Measurements from ENCODE around the gene BCORL1.

Gene BCORL1

DNA sequence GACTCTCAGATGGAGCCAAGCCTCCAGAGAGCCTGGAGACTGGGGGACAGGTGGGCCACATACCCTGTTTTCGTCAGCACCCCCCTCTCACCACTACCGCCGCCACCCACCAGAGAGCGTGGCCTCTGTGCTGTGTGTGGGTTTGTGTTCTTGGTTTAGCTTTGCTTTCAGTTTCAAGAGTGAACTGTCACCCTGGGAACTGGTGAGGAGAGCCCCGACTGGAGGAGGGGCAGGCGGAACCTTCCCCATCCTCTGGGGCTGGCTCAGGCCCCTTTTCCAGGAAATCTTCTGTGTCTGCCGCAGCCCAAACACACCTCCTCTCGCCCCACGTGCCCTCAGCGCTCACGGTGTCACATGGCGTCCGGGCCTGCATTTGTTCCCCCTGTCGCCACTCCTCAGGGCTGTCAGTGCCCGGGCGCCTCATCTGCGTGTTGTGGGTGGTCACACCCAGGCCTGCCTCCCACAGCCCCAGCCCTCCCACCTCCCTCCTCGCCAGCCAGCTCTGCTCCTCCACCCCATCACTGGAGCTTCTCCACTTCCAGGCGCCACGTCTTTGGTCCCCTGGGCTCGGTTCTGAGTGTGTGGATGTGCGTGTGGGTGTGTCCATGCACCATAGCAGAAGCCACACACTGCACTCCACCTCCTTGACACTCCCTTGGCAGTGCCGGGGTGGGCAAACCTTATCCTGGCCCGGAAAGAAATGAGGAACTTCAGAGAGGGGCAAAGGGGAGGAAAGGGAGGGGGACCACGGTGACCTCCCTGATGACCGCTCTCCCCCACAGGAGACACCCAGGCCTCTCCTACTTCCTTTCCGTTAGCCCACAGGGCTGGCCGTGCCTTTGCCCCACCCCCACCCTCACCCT lies 100.0 kb downstream of the BCORL1 start:
- no peak overlapping the region for H3K27ac ChIP-seq (ENCODE audit: low read length)
- H2AFZ ChIP-seq (ENCODE audit: low read length): peak overlapping the region; percentile 83
- peak overlapping the region; percentile 37; the same call in 1 of the 2 replicates for H3K9ac ChIP-seq (ENCODE audit: low read length)
- peak overlapping the region; percentile 95 for H3K4me2 ChIP-seq (ENCODE audit: low read depth, low read length)
- H3K4me1 ChIP-seq (ENCODE audit: low read length): peaks cover 42% of the 10 kb centered on the region
- no peaks in the 10 kb centered on the region for H3K27me3 ChIP-seq (replicated peaks; ENCODE audit: insufficient read depth, low read length)
- H3K9me3 ChIP-seq (replicated peaks; ENCODE audit: insufficient read depth, low read length): no peaks in the 10 kb centered on the region
- H4K20me1 ChIP-seq (ENCODE audit: insufficient read depth, low read length): no peaks in the 10 kb centered on the region
- peaks cover 4% of the 10 kb centered on the region; the same call in 1 of the 2 replicates for H3K79me2 ChIP-seq (ENCODE audit: low read length)
- TF ChIP-seq, protein P1, sequence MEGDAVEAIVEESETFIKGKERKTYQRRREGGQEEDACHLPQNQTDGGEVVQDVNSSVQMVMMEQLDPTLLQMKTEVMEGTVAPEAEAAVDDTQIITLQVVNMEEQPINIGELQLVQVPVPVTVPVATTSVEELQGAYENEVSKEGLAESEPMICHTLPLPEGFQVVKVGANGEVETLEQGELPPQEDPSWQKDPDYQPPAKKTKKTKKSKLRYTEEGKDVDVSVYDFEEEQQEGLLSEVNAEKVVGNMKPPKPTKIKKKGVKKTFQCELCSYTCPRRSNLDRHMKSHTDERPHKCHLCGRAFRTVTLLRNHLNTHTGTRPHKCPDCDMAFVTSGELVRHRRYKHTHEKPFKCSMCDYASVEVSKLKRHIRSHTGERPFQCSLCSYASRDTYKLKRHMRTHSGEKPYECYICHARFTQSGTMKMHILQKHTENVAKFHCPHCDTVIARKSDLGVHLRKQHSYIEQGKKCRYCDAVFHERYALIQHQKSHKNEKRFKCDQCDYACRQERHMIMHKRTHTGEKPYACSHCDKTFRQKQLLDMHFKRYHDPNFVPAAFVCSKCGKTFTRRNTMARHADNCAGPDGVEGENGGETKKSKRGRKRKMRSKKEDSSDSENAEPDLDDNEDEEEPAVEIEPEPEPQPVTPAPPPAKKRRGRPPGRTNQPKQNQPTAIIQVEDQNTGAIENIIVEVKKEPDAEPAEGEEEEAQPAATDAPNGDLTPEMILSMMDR (IDR thresholded peaks at IDR 0.05; ENCODE audit: low read length): peak; percentile 57
- no peak for TF ChIP-seq EZH2phosphoT487 (IDR thresholded peaks at IDR 0.05; ENCODE audit: low read length)
- H3K9me2 ChIP-seq (replicated peaks; ENCODE audit: insufficient read depth, low read length): no peaks in the 10 kb centered on the region
- H3K4me3 ChIP-seq (ENCODE audit: low read length): peak overlapping the region; percentile 60
- DNase-seq: peak; percentile 82
- no peaks in the 10 kb centered on the region for H3F3A ChIP-seq (ENCODE audit: insufficient read depth, low read length)
- H3K36me3 ChIP-seq (replicated peaks; ENCODE audit: insufficient read depth, low read length): no peaks in the 10 kb centered on the region

DNA sequence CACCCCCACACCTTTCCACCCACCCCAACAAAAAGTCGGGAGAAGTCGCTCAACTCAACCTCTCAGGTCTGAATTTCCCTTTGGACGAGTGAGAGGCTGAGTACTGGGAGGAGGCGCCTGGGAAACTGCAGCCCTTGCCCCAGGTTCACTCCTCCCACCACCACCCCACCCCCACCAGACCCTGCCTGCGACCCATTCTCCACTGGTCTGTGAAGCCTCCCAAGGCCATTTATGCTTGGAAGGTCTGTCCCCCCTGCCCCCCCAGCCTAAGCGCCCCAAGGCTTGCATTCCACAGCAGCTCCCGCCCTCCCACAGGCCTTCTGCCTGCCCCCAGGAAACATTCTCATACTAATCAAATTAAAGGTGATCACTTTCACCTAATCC lies 100.7 kb downstream of the BCORL1 start:
- no peak overlapping the region for H3K4me3 ChIP-seq (ENCODE audit: low read length)
- H3K9ac ChIP-seq (ENCODE audit: low read length): no peak overlapping the region
- peaks cover 4% of the 10 kb centered on the region; the same call in 1 of the 2 replicates for H3K79me2 ChIP-seq (ENCODE audit: low read length)
- H3K27ac ChIP-seq (ENCODE audit: low read length): no peak overlapping the region
- no peak for DNase-seq
- H3K27me3 ChIP-seq (replicated peaks; ENCODE audit: insufficient read depth, low read length): no peaks in the 10 kb centered on the region
- TF ChIP-seq, protein P1 (IDR thresholded peaks at IDR 0.05; ENCODE audit: low read length): no peak
- TF ChIP-seq EZH2 (optimal IDR thresholded peaks at IDR 0.05; ENCODE audit: low read depth, low read length) (no peak), EZH2phosphoT487 (IDR thresholded peaks at IDR 0.05; ENCODE audit: low read length) (no peak)
- H4K20me1 ChIP-seq (ENCODE audit: insufficient read depth, low read length): no peaks in the 10 kb centered on the region
- no peaks in the 10 kb centered on the region for H3K9me2 ChIP-seq (replicated peaks; ENCODE audit: insufficient read depth, low read length)
- H2AFZ ChIP-seq (ENCODE audit: low read length): no peak overlapping the region
- H3K4me2 ChIP-seq (ENCODE audit: low read depth, low read length): peak overlapping the region; percentile 95; the same call in 1 of the 2 replicates
- H3K36me3 ChIP-seq (replicated peaks; ENCODE audit: insufficient read depth, low read length): no peaks in the 10 kb centered on the region
- H3F3A ChIP-seq (ENCODE audit: insufficient read depth, low read length): no peaks in the 10 kb centered on the region
- H3K9me3 ChIP-seq (replicated peaks; ENCODE audit: insufficient read depth, low read length): no peaks in the 10 kb centered on the region
- peaks cover 42% of the 10 kb centered on the region for H3K4me1 ChIP-seq (ENCODE audit: low read length)

DNA sequence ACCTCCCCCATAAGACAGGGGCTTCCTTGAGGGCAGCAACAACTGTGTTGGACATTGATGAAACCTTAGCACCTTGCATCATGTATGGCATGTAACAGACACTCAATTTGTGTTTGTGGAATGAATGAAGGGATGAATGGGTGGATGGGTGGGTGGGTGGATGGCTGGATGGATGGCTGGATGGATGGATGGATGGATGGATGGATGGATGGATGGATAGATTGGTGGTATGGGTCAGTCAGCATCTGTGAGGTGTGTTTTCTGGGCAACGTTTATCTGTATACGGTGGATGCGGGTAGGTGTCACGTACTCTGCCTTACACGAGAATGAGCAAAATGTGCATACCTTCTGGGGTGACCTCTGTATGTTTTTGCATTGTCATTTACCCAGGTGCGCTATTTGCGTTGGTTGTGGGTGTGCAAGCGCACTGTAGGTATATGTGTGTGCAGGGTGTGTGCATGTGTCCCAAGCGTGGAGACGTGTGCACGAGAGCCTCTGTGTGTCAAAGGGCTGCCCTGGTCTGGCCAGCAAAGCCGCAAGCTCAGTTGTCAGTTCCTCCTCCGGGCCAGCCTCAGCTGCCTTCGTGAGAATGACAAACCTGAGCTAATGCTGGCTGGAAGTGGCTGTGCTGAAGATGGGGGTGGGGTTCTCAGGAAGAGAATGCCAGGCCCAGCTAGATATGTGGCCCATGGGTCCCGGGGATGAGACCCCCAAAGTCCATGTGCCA lies 101.4 kb downstream of the BCORL1 start:
- H3K27me3 ChIP-seq (replicated peaks; ENCODE audit: insufficient read depth, low read length): no peaks in the 10 kb centered on the region
- DNase-seq: no peak
- H4K20me1 ChIP-seq (ENCODE audit: insufficient read depth, low read length): no peaks in the 10 kb centered on the region
- H3K4me1 ChIP-seq (ENCODE audit: low read length): peaks cover 42% of the 10 kb centered on the region
- no peaks in the 10 kb centered on the region for H3K9me2 ChIP-seq (replicated peaks; ENCODE audit: insufficient read depth, low read length)
- H3K4me3 ChIP-seq (ENCODE audit: low read length): no peak overlapping the region; the same call in 1 of the 2 replicates
- peak overlapping the region; percentile 35; the same call in 1 of the 2 replicates for H3K4me2 ChIP-seq (ENCODE audit: low read depth, low read length)
- H3K9me3 ChIP-seq (replicated peaks; ENCODE audit: insufficient read depth, low read length): no peaks in the 10 kb centered on the region
- no peaks in the 10 kb centered on the region for H3K36me3 ChIP-seq (replicated peaks; ENCODE audit: insufficient read depth, low read length)
- no peaks in the 10 kb centered on the region for H3F3A ChIP-seq (ENCODE audit: insufficient read depth, low read length)
- no peak overlapping the region for H3K27ac ChIP-seq (ENCODE audit: low read length)
- peaks cover 4% of the 10 kb centered on the region; the same call in 1 of the 2 replicates for H3K79me2 ChIP-seq (ENCODE audit: low read length)
- TF ChIP-seq EZH2 (optimal IDR thresholded peaks at IDR 0.05; ENCODE audit: low read depth, low read length) (no peak), EZH2phosphoT487 (IDR thresholded peaks at IDR 0.05; ENCODE audit: low read length) (no peak)
- TF ChIP-seq, protein P1 (IDR thresholded peaks at IDR 0.05; ENCODE audit: low read length): no peak
- no peak overlapping the region for H2AFZ ChIP-seq (ENCODE audit: low read length)
- H3K9ac ChIP-seq (ENCODE audit: low read length): no peak overlapping the region

All from MM.1S (cell line).